ENCODE data around the gene DOCK4. TPM values are rescaled to one million over a fixed set of nuclear protein-coding genes. Genes with fewer than 3 reads are reported as not detected.

DOCK4 gene
- total and polyA plus RNA-seq, 2 of the 8 experiments (the other 6 are each of a cell fraction or from before 2014, with no cell fraction given), result 5.1 to 23.6 TPM

DNA sequence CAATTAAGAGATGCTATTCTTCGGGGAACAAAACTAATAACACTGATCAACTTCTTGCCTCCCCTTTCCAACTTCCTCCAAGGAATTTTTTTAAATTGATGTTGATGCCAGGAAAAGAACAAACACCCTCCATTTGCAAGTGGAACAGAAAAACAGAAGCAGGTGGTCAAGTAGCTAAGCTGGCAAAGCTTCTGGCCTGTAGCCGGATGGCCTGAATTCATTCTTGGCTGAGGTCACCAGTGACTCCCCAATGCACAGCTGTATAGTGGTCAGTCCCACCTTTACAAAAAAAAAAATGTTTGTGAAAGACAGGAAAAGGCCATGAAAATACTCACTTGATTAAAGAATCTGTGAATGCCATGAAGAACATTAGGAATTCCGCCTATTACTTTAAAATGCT is 39.1 kb downstream of the DOCK4 start:
- no peaks in the 10 kb centered on the region; the same call in 1 of the 2 replicates for H3K23me2 ChIP-seq (ENCODE audit: low read depth, low read length)
- H4K8ac ChIP-seq (ENCODE audit: extremely low read depth, insufficient read depth, low read length), result no peak overlapping the region
- H2BK20ac ChIP-seq (ENCODE audit: low read length), result no peak overlapping the region
- no peak overlapping the region for H2AK5ac ChIP-seq (ENCODE audit: low read depth, low read length)
- no peak overlapping the region for H2BK5ac ChIP-seq (ENCODE audit: low read depth, low read length)
- H2BK12ac ChIP-seq (ENCODE audit: low read depth, low read length), result no peak overlapping the region
- peaks cover 0 to 9% (median 8%) of the 10 kb centered on the region in 4 experiments; a peak in 4 of 7 replicates for H3K4me1 ChIP-seq (replicated peaks in 1 of 4; ENCODE audit: control insufficient read depth in 3 of 4, insufficient read depth in 4 of 4, low read length in 3 of 4)
- FAIRE-seq (no peak), DNase-seq (ENCODE audit: low read depth in 1 of 2, low spot score in 2 of 2) (no peak)
- H3K9me3 ChIP-seq (ENCODE audit: insufficient read depth in 2 of 2, low read depth in 1 of 2, low read length in 1 of 2), result no peaks in the 10 kb centered on the region
- CTCF ChIA-PET (ENCODE audit: partially characterized antibody), result interaction anchor here (0.8 to 1.6 kb wide), 4 partner anchors 12 to 826 kb away, joined by 3 to 5 read pairs (median 4); no protein-coding TSS in a partner anchor
- H4K20me1 ChIP-seq (replicated peaks in 1 of 2; ENCODE audit: control insufficient read depth in 1 of 2, insufficient read depth in 2 of 2, low read length in 2 of 2), result no peaks in the 10 kb centered on the region
- no peak for TF ChIP-seq CEBPB (IDR thresholded peaks at IDR 0.05; ENCODE audit: low read depth, low read length)
- TF ChIP-seq RFX5 (IDR thresholded peaks at IDR 0.05; ENCODE audit: borderline replicate concordance, low read depth, low read length), result no peak
- no peak for TF ChIP-seq TCF12 (IDR thresholded peaks at IDR 0.05; ENCODE audit: low read depth, low read length)
- no peak for TF ChIP-seq CBX8 (IDR thresholded peaks at IDR 0.05; ENCODE audit: borderline replicate concordance, low read depth, low read length)
- TF ChIP-seq POU5F1 (IDR thresholded peaks at IDR 0.05; ENCODE audit: low read depth, low read length), result no peak
- no peak for TF ChIP-seq SP4 (IDR thresholded peaks at IDR 0.05; ENCODE audit: low read length)
- no peak for TF ChIP-seq JUND (IDR thresholded peaks at IDR 0.05; ENCODE audit: low read length)
- no peak for TF ChIP-seq TEAD4 (IDR thresholded peaks at IDR 0.05; ENCODE audit: low read depth, low read length)
- TF ChIP-seq SUZ12 (IDR thresholded peaks at IDR 0.05; ENCODE audit: low read length), result no peak
- no peak overlapping the region for H4K5ac ChIP-seq (ENCODE audit: insufficient read length, low read depth, low read length)
- H2BK120ac ChIP-seq (replicated peaks; ENCODE audit: low read depth, low read length), result no peak overlapping the region
- H3K4me3 ChIP-seq (ENCODE audit: extremely low read depth in 1 of 4, insufficient read depth in 2 of 4, low read depth in 3 of 4, low read length in 4 of 4), result no peak overlapping the region
- no peaks in the 10 kb centered on the region for H3K36me3 ChIP-seq (ENCODE audit: control insufficient read depth in 2 of 4, insufficient read depth in 4 of 4, low read length in 3 of 4)
- H3K4ac ChIP-seq (replicated peaks; ENCODE audit: insufficient read length, low read depth, low read length), result no peak overlapping the region
- H3K14ac ChIP-seq (ENCODE audit: insufficient read length), result no peak overlapping the region
- peaks cover 0 to 23% of the 10 kb centered on the region in 2 experiments; a peak in 1 of 4 replicates for H3K79me2 ChIP-seq (ENCODE audit: control insufficient read depth in 1 of 2, insufficient read depth in 2 of 2, low read length in 2 of 2)
- no peak overlapping the region for H3K9ac ChIP-seq (replicated peaks in 1 of 4; ENCODE audit: extremely low read depth in 1 of 4, low read depth in 3 of 4, low read length in 3 of 4)
- H2BK15ac ChIP-seq (ENCODE audit: low read length), result no peak overlapping the region
- no peak overlapping the region for H3K23ac ChIP-seq (ENCODE audit: insufficient read length)
- no peak overlapping the region for H3K18ac ChIP-seq (ENCODE audit: extremely low read depth, low read length)
- H3K27me3 ChIP-seq (replicated peaks in 1 of 4; ENCODE audit: control insufficient read depth in 3 of 4, extremely low read depth in 1 of 4, insufficient read depth in 3 of 4, low read length in 3 of 4), result no peaks in the 10 kb centered on the region
- H4K91ac ChIP-seq (replicated peaks; ENCODE audit: insufficient read length, low read length), result no peak overlapping the region
- H2AFZ ChIP-seq (ENCODE audit: low read length), result no peak overlapping the region
- H3K56ac ChIP-seq (replicated peaks; ENCODE audit: insufficient read length, low read depth, low read length), result no peak overlapping the region
- no peak overlapping the region for H3K27ac ChIP-seq (ENCODE audit: low read depth, low read length)
- 0 out of 2 replicates have a peak, but pooled peaks cover 2% of the 10 kb centered on the region for H3K79me1 ChIP-seq (ENCODE audit: low read depth, low read length)
- POLR2A ChIA-PET (ENCODE audit: partially characterized antibody), result no interaction called here
- no peak overlapping the region for H3K4me2 ChIP-seq (ENCODE audit: insufficient read depth in 1 of 2, low read depth in 2 of 2, low read length in 2 of 2)
- 86% methylated on average over 3 of the region's 3 CpGs; no CpG with 5 or more reads in 1 of the 2 experiments for WGBS, 2 experiments (ENCODE audit: extremely low coverage in 1 of 2, insufficient coverage in 1 of 2, insufficient read length in 1 of 2, insufficient replicate concordance in 2 of 2, low coverage in 1 of 2, low lambda C conversion rate in 2 of 2, missing lambda C conversion rate in 1 of 2)

Measured in H1 (cell line).